ENCODE results near the gene DAGLB. TPM values are rescaled to one million over a fixed set of nuclear protein-coding genes. Genes with fewer than 3 reads are reported as not detected.

The DAGLB gene, protein sequence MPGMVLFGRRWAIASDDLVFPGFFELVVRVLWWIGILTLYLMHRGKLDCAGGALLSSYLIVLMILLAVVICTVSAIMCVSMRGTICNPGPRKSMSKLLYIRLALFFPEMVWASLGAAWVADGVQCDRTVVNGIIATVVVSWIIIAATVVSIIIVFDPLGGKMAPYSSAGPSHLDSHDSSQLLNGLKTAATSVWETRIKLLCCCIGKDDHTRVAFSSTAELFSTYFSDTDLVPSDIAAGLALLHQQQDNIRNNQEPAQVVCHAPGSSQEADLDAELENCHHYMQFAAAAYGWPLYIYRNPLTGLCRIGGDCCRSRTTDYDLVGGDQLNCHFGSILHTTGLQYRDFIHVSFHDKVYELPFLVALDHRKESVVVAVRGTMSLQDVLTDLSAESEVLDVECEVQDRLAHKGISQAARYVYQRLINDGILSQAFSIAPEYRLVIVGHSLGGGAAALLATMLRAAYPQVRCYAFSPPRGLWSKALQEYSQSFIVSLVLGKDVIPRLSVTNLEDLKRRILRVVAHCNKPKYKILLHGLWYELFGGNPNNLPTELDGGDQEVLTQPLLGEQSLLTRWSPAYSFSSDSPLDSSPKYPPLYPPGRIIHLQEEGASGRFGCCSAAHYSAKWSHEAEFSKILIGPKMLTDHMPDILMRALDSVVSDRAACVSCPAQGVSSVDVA
- total RNA-seq (11.1 TPM), polyA plus RNA-seq (19.4 TPM)
- long read RNA-seq, donor 1: 0 reads
- long read RNA-seq, donor 2: 0 reads
- long read RNA-seq, donor 3, partial matches to known transcripts: 0 of 2 reads
- long read RNA-seq, donor 3, other reads (novel, unspliced or antisense): 0 of 2 reads
- long read RNA-seq, donor 4, partial matches to known transcripts: 0 of 1 reads
- long read RNA-seq, donor 4, other reads (novel, unspliced or antisense): 0 of 1 reads
- long read RNA-seq, donor 5, partial matches to known transcripts: 0 of 5 reads
- long read RNA-seq, donor 5, other reads (novel, unspliced or antisense): 0 of 5 reads
- long read RNA-seq, donor 6, partial matches to known transcripts: 0 of 3 reads
- long read RNA-seq, donor 6, other reads (novel, unspliced or antisense): 0 of 3 reads
- long read RNA-seq, donor 7, partial matches to known transcripts: 0 of 3 reads
- long read RNA-seq, donor 7, other reads (novel, unspliced or antisense): 0 of 3 reads
- long read RNA-seq, donor 8, partial matches to known transcripts: 0 of 1 reads
- long read RNA-seq, donor 8, other reads (novel, unspliced or antisense): 0 of 1 reads
- long read RNA-seq, donor 9, partial matches to known transcripts: 0 of 3 reads
- long read RNA-seq, donor 9, other reads (novel, unspliced or antisense): 0 of 3 reads
- long read RNA-seq, donor 10, partial matches to known transcripts: 0 of 1 reads
- long read RNA-seq, donor 10, other reads (novel, unspliced or antisense): 0 of 1 reads

DNA sequence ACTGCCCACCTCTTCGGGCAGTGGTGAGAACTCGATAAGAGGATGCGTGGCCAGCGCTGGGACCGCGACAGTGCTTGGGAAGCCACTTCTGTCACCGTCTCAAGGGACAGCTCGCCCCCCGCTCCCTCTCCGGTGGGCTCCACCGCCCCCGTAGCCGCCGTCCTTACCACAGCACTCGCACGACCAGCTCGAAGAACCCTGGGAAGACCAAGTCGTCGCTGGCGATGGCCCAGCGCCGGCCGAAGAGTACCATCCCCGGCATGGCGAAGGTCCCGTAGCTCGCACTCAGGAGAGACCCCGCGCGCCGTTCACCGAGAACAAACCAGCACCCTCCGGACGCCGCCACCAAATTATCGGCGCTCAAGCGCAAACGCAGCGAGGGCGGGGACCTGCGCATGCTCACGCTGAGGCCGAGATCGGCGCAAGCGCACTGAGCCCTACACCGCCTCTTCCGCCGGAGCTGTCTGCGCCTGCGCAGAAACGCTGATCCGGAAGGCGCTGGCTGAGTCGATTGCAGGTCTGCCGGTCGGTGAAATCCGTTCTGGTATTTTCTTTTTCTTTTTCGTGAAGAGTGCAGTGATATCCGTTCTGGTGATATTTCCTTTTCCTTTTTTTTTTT lies at the start of gene DAGLB:
DAGLB (minus strand) TSS at position 374 of the 619 bp plus-strand sequence; CDS start at position 262, 112 bp downstream.
- Histone ChIP-seq H3K4me1 (ENCODE audit: control insufficient read depth in 2 of 2, insufficient read depth in 2 of 2, low read length in 2 of 2) (peaks cover 0 to 20% of the 10 kb centered on the region in 2 donors), H3K27me3 (ENCODE audit: control insufficient read depth in 2 of 2, insufficient read depth in 1 of 2, low read length in 1 of 2) (no peaks in the 10 kb centered on the region), H3K9me3 (ENCODE audit: control insufficient read depth in 2 of 2, insufficient read depth in 1 of 2, low read length in 1 of 2) (no peaks in the 10 kb centered on the region), H3K36me3 (ENCODE audit: control insufficient read depth in 2 of 2, insufficient read depth in 2 of 2, low read length in 1 of 2) (peaks cover 13 to 26% of the 10 kb centered on the region in 2 donors), H3K27ac (ENCODE audit: low read depth in 1 of 2, low read length in 1 of 2) (peak within 1 kb of the TSS; percentile 72 to 91), H3K4me3 (ENCODE audit: low read length in 2 of 2) (peak within 1 kb of the TSS; percentile 76 to 99)
- peak; percentile 89 to 99 (median 95) for DNase-seq (ENCODE audit: low read depth in 6 of 9, low spot score in 9 of 9)
- under 1% methylated on average over 61 of the region's 61 CpGs for WGBS

DNA sequence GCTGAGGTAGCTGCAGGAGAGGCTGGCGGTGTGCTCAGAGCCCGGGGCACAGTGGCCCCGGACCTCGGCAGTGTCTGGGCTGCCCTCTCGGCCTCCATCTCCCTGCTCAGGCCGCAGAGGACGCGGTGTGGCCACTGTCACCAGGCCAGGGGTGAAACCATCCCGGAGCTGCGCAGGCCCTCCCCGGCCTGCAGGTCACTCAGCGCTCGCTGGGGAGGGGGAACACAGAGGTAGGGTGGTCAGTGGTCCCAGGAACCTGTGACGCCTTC lies 49.8 kb upstream of the DAGLB start:
- H3K27ac ChIP-seq (ENCODE audit: low read depth in 1 of 2, low read length in 1 of 2): no peak overlapping the region
- no peak for DNase-seq (ENCODE audit: low read depth in 6 of 9, low spot score in 9 of 9)
- WGBS: 96% methylated on average over 14 of the region's 14 CpGs
- no peaks in the 10 kb centered on the region for H3K4me1 ChIP-seq (ENCODE audit: control insufficient read depth in 2 of 2, insufficient read depth in 2 of 2, low read length in 2 of 2)
- H3K27me3 ChIP-seq (ENCODE audit: control insufficient read depth in 2 of 2, insufficient read depth in 1 of 2, low read length in 1 of 2): peaks cover 0 to 4% of the 10 kb centered on the region in 2 donors
- no peaks in the 10 kb centered on the region for H3K9me3 ChIP-seq (ENCODE audit: control insufficient read depth in 2 of 2, insufficient read depth in 1 of 2, low read length in 1 of 2)
- H3K4me3 ChIP-seq (ENCODE audit: low read length in 2 of 2): no peak overlapping the region
- no peaks in the 10 kb centered on the region for H3K36me3 ChIP-seq (ENCODE audit: control insufficient read depth in 2 of 2, insufficient read depth in 2 of 2, low read length in 1 of 2)

DNA sequence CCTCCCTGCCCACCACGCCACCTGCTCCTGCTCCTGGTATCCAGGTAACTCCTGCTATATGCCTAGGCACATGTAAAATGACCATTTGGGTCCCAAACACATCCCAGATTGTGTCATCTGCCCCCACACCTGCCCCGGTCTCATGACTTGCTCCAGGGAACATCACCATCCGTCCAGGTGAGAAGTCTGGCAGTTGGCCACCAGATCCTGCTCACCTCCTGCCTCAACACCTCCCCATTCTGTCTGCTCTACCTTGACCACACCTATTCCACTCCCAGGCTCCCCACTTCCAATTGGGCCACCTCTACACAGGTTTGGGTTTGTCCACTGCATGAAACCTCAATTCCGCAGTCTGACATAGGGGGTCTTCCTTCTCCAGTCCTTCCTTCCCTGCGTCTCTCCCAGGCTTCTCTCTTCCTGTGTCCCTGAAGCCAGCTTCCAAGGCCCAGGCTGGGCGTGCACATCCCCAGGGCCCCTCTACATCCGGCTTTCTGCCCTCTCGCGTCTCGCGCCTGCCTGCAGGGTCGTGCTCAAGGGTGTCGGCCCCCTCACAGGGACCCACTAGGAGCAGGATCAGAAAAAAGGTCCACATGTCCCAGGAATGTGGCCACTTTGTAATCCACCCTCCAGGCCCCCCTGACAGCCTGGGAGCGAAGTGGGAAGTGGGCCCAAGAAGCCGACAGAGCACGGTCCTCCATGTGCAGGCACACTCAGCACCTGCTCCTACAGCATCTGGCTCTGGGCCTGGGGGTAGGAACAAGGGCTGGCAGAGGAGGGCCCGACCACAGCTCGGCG lies 49.3 kb upstream of the DAGLB start:
- WGBS: 94% methylated on average over 19 of the region's 19 CpGs
- Histone ChIP-seq H3K4me1 (ENCODE audit: control insufficient read depth in 2 of 2, insufficient read depth in 2 of 2, low read length in 2 of 2) (no peaks in the 10 kb centered on the region), H3K4me3 (ENCODE audit: low read length in 2 of 2) (no peak overlapping the region), H3K27me3 (ENCODE audit: control insufficient read depth in 2 of 2, insufficient read depth in 1 of 2, low read length in 1 of 2) (peaks cover 0 to 6% of the 10 kb centered on the region in 2 donors), H3K27ac (ENCODE audit: low read depth in 1 of 2, low read length in 1 of 2) (no peak overlapping the region), H3K9me3 (ENCODE audit: control insufficient read depth in 2 of 2, insufficient read depth in 1 of 2, low read length in 1 of 2) (no peaks in the 10 kb centered on the region), H3K36me3 (ENCODE audit: control insufficient read depth in 2 of 2, insufficient read depth in 2 of 2, low read length in 1 of 2) (no peaks in the 10 kb centered on the region)
- DNase-seq (ENCODE audit: low read depth in 6 of 9, low spot score in 9 of 9): no peak

DNA sequence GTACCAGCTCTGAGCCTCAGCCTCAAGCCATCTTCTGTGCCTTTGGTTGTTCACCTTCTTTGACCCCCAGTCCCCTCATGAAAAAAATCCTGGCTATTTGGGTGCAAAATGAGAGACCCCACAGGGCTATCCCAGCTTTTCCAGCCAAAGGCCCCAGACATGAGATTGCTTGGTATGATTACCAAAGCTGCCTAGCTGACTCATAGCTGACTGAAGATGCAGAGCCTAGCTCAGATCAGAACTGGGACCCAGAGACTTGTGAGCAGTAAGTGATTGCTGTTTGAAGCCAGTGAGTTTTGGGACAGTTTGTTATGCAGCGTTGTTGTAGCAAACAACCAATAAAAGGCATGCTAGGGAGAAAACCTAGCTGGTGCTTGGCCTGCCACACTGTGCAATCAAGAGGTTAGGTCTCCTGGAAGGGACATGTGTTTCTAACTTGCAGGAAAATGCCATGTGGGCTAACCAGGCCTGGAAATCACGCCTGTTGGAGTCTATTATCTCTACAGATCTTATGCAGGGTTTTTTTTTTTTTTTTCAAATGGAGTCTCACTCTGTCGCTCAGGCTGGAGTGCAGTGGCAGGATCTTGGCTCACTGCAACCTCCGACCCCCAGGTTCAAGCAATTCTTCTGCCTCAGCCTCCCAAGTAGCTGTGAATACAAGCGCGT lies 48.0 kb upstream of the DAGLB start:
- no peaks in the 10 kb centered on the region for H3K36me3 ChIP-seq (ENCODE audit: control insufficient read depth in 2 of 2, insufficient read depth in 2 of 2, low read length in 1 of 2)
- no peaks in the 10 kb centered on the region for H3K4me1 ChIP-seq (ENCODE audit: control insufficient read depth in 2 of 2, insufficient read depth in 2 of 2, low read length in 2 of 2)
- no peak overlapping the region for H3K4me3 ChIP-seq (ENCODE audit: low read length in 2 of 2)
- H3K9me3 ChIP-seq (ENCODE audit: control insufficient read depth in 2 of 2, insufficient read depth in 1 of 2, low read length in 1 of 2): no peaks in the 10 kb centered on the region
- 96% methylated on average over 6 of the region's 6 CpGs for WGBS
- no peak overlapping the region for H3K27ac ChIP-seq (ENCODE audit: low read depth in 1 of 2, low read length in 1 of 2)
- DNase-seq (ENCODE audit: low read depth in 6 of 9, low spot score in 9 of 9): no peak
- peaks cover 0 to 9% of the 10 kb centered on the region in 2 donors for H3K27me3 ChIP-seq (ENCODE audit: control insufficient read depth in 2 of 2, insufficient read depth in 1 of 2, low read length in 1 of 2)

DNA sequence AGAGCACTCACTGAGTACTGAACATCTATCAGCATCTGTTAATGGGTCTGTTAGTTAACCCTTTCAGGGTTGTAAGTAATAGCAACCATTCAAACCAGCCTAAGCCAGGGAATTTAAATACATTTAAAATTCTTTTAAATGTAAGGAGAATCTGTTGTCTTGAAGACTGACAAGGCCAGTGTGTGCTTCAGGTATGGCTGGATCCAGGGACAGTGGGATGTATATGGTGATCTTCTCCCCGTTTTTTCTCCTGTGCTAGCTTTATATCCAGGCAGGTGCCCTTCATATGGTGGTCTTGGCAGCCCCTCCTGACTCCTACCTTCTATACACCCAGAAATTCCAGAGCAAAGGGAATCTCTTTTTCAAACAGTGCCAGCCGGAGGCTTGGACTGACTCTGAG lies 46.6 kb upstream of the DAGLB start:
- no peak for DNase-seq (ENCODE audit: low read depth in 6 of 9, low spot score in 9 of 9)
- H3K9me3 ChIP-seq (ENCODE audit: control insufficient read depth in 2 of 2, insufficient read depth in 1 of 2, low read length in 1 of 2): peaks cover 0 to 6% of the 10 kb centered on the region in 2 donors
- H3K27ac ChIP-seq (ENCODE audit: low read depth in 1 of 2, low read length in 1 of 2): no peak overlapping the region
- H3K36me3 ChIP-seq (ENCODE audit: control insufficient read depth in 2 of 2, insufficient read depth in 2 of 2, low read length in 1 of 2): no peaks in the 10 kb centered on the region
- no peaks in the 10 kb centered on the region for H3K4me1 ChIP-seq (ENCODE audit: control insufficient read depth in 2 of 2, insufficient read depth in 2 of 2, low read length in 2 of 2)
- 96% methylated on average over 2 of the region's 2 CpGs for WGBS
- no peak overlapping the region for H3K4me3 ChIP-seq (ENCODE audit: low read length in 2 of 2)
- peaks cover 0 to 9% of the 10 kb centered on the region in 2 donors for H3K27me3 ChIP-seq (ENCODE audit: control insufficient read depth in 2 of 2, insufficient read depth in 1 of 2, low read length in 1 of 2)

DNA sequence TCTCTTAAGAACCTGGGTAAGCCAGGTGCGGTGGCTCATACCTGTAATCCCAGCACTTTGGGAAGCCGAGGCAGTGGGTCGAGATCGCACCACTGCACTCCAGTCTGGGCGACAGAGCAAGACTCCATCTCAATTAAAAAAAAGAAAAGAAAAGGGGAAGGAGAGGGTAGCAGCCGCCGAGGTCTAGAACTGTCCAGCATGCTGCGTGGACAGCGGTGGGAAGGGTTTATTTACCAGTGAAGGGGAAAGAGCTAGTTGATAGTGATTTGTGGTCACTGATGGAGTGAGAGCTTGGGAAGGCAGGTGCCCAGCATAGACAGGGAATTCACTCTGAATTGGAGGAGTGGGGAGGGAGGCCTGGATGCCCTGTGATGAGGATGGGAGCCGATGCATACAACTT lies 43.4 kb upstream of the DAGLB start:
- Histone ChIP-seq H3K36me3 (ENCODE audit: control insufficient read depth in 2 of 2, insufficient read depth in 2 of 2, low read length in 1 of 2) (no peaks in the 10 kb centered on the region), H3K27me3 (ENCODE audit: control insufficient read depth in 2 of 2, insufficient read depth in 1 of 2, low read length in 1 of 2) (peaks cover 0 to 11% of the 10 kb centered on the region in 2 donors), H3K27ac (ENCODE audit: low read depth in 1 of 2, low read length in 1 of 2) (no peak overlapping the region), H3K9me3 (ENCODE audit: control insufficient read depth in 2 of 2, insufficient read depth in 1 of 2, low read length in 1 of 2) (peaks cover 0 to 7% of the 10 kb centered on the region in 2 donors), H3K4me3 (ENCODE audit: low read length in 2 of 2) (no peak overlapping the region), H3K4me1 (ENCODE audit: control insufficient read depth in 2 of 2, insufficient read depth in 2 of 2, low read length in 2 of 2) (no peaks in the 10 kb centered on the region)
- WGBS: 91% methylated on average over 10 of the region's 10 CpGs
- no peak for DNase-seq (ENCODE audit: low read depth in 6 of 9, low spot score in 9 of 9)

DNA sequence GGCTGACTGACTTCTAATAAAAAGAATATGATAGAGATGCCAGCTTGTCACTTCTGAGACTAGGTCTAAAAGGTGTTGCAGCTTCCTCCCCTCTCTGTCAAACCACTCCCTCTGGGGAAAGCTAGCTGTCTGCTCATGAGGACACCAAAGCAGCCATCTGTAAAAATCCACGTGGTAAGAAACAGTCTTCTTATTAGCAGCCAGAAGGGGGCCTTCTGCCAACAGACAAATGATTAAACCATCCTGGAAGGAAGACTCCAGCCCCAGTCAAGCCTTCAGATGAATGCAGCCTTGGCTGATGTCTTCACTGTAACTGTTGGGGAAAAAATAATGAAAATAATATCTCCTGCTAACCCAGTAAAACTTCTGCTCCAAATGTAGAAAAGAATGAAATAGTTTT lies 41.9 kb upstream of the DAGLB start:
- H3K27ac ChIP-seq (ENCODE audit: low read depth in 1 of 2, low read length in 1 of 2): no peak overlapping the region
- 40% methylated on average over 1 of the region's 1 CpG for WGBS

More for the DNA sequence above, 41.9 kb upstream of the DAGLB start:
- DNase-seq (ENCODE audit: low read depth in 6 of 9, low spot score in 9 of 9): no peak
- Histone ChIP-seq H3K4me3 (ENCODE audit: low read length in 2 of 2) (no peak overlapping the region), H3K4me1 (ENCODE audit: control insufficient read depth in 2 of 2, insufficient read depth in 2 of 2, low read length in 2 of 2) (peaks cover 0 to under 1% of the 10 kb centered on the region in 2 donors), H3K27me3 (ENCODE audit: control insufficient read depth in 2 of 2, insufficient read depth in 1 of 2, low read length in 1 of 2) (peaks cover 0 to 11% of the 10 kb centered on the region in 2 donors), H3K9me3 (ENCODE audit: control insufficient read depth in 2 of 2, insufficient read depth in 1 of 2, low read length in 1 of 2) (peaks cover 0 to 7% of the 10 kb centered on the region in 2 donors), H3K36me3 (ENCODE audit: control insufficient read depth in 2 of 2, insufficient read depth in 2 of 2, low read length in 1 of 2) (no peaks in the 10 kb centered on the region)

Data from thymus (tissue), 14 donors.